Duodenal mucosa (tissue), 2 donors: Measurements from ENCODE around the gene CALML5.
"Not testable (repeated sequence)": the region's sequence is repeated elsewhere in the genome, so short reads cannot be mapped to it uniquely, and the experiment has no call there.

Experiments
- H3K27ac ChIP-seq: one replicate; pipeline ENCODE4 v1.7.0; 2013; ENCODE audit warnings: low read depth, low read length
- H3K27me3 ChIP-seq, 2 donors: one replicate each; pipeline ENCODE4 v1.7.0; 2013; ENCODE audit warnings: low read length in 2 of 2, control low read depth in 1 of 2; ENCODE audit not compliant: insufficient read depth in 2 of 2, control insufficient read depth in 1 of 2
- H3K36me3 ChIP-seq, 2 donors: one replicate each; pipeline ENCODE4 v1.7.0; 2013; ENCODE audit warnings: low read length in 2 of 2, control low read depth in 1 of 2; ENCODE audit not compliant: insufficient read depth in 2 of 2, control insufficient read depth in 1 of 2
- H3K4me1 ChIP-seq, 2 donors: one replicate each; pipeline ENCODE4 v1.7.0; 2013; ENCODE audit warnings: low read length in 2 of 2, control low read depth in 1 of 2; ENCODE audit not compliant: insufficient read depth in 2 of 2, control insufficient read depth in 1 of 2
- H3K4me3 ChIP-seq, 2 donors: one replicate each; pipeline ENCODE4 v1.7.0; 2013; ENCODE audit warnings: low read length in 2 of 2, low read depth in 1 of 2
- H3K9ac ChIP-seq, 2 donors: one replicate each; pipeline ENCODE4 v1.7.0; 2013; ENCODE audit warnings: low read length in 2 of 2, low read depth in 1 of 2
- H3K9me3 ChIP-seq, 2 donors: one replicate each; pipeline ENCODE4 v1.7.0; 2013; ENCODE audit warnings: low read length in 2 of 2, control low read depth in 1 of 2; ENCODE audit not compliant: control insufficient read depth in 1 of 2

Gene CALML5

GRCh38 chr10:5482016-5482415 lies 17.4 kb downstream of the CALML5 start:
- H3K27ac ChIP-seq: no peak overlapping the region
- no peaks in the 10 kb centered on the region for H3K4me1 ChIP-seq
- no peaks in the 10 kb centered on the region for H3K9me3 ChIP-seq
- no peaks in the 10 kb centered on the region for H3K36me3 ChIP-seq
- peaks cover 0 to 3% of the 10 kb centered on the region in 2 donors for H3K27me3 ChIP-seq
- no peak overlapping the region for H3K4me3 ChIP-seq
- no peak overlapping the region for H3K9ac ChIP-seq

GRCh38 chr10:5481121-5481520 lies 18.2 kb downstream of the CALML5 start:
- Histone ChIP-seq H3K9ac (no peak overlapping the region), H3K9me3 (no peaks in the 10 kb centered on the region), H3K27me3 (peaks cover 0 to 3% of the 10 kb centered on the region in 2 donors), H3K4me1 (no peaks in the 10 kb centered on the region), H3K4me3 (no peak overlapping the region), H3K27ac (no peak overlapping the region), H3K36me3 (no peaks in the 10 kb centered on the region)

- Histone ChIP-seq H3K36me3 (no peaks in the 10 kb centered on the region), H3K4me3 (no peak overlapping the region), H3K9me3 (no peaks in the 10 kb centered on the region), H3K4me1 (no peaks in the 10 kb centered on the region), H3K27ac (no peak overlapping the region), H3K27me3 (peaks cover 0 to 3% of the 10 kb centered on the region in 2 donors), H3K9ac (no peak overlapping the region)
These were observed 19.0 kb downstream of the CALML5 start for GRCh38 chr10:5480162-5480941.

- Histone ChIP-seq H3K27ac (no peak overlapping the region), H3K4me1 (no peaks in the 10 kb centered on the region), H3K9ac (no peak overlapping the region), H3K36me3 (no peaks in the 10 kb centered on the region), H3K27me3 (no peaks in the 10 kb centered on the region), H3K4me3 (no peak overlapping the region), H3K9me3 (no peaks in the 10 kb centered on the region)
These were observed 19.7 kb downstream of the CALML5 start for GRCh38 chr10:5479481-5480161.

GRCh38 chr10:5478694-5479305 lies 20.6 kb downstream of the CALML5 start:
- Histone ChIP-seq H3K27ac (no peak overlapping the region), H3K9ac (no peak overlapping the region), H3K4me3 (no peak overlapping the region), H3K27me3 (no peaks in the 10 kb centered on the region), H3K4me1 (no peaks in the 10 kb centered on the region), H3K9me3 (no peaks in the 10 kb centered on the region), H3K36me3 (no peaks in the 10 kb centered on the region)

GRCh38 chr10:5477948-5478693 lies 21.2 kb downstream of the CALML5 start:
- H3K9ac ChIP-seq: no peak overlapping the region
- H3K27me3 ChIP-seq: no peaks in the 10 kb centered on the region
- H3K9me3 ChIP-seq: no peaks in the 10 kb centered on the region
- no peak overlapping the region for H3K27ac ChIP-seq
- no peaks in the 10 kb centered on the region for H3K36me3 ChIP-seq
- H3K4me1 ChIP-seq: no peaks in the 10 kb centered on the region
- H3K4me3 ChIP-seq: no peak overlapping the region

- Histone ChIP-seq H3K27me3 (no peaks in the 10 kb centered on the region), H3K4me3 (no peak overlapping the region), H3K4me1 (no peaks in the 10 kb centered on the region), H3K9me3 (no peaks in the 10 kb centered on the region), H3K9ac (no peak overlapping the region), H3K27ac (no peak overlapping the region), H3K36me3 (no peaks in the 10 kb centered on the region)
These were observed 22.3 kb downstream of the CALML5 start for GRCh38 chr10:5476918-5477525.

GRCh38 chr10:5475974-5476807 lies 23.2 kb downstream of the CALML5 start:
- H3K27me3 ChIP-seq, H3K4me1 ChIP-seq, H3K9ac ChIP-seq, H3K36me3 ChIP-seq, H3K27ac ChIP-seq, H3K4me3 ChIP-seq, H3K9me3 ChIP-seq: not testable (repeated sequence)

- not testable (repeated sequence) for H3K27ac ChIP-seq, H3K9me3 ChIP-seq, H3K9ac ChIP-seq, H3K36me3 ChIP-seq, H3K27me3 ChIP-seq, H3K4me3 ChIP-seq, H3K4me1 ChIP-seq
These were observed 24.3 kb downstream of the CALML5 start for GRCh38 chr10:5475088-5475487.
